HG02943 (cell line): ENCODE measurements around the gene TGFBI.

ENCODE experiments used
- ATAC-seq: cut with Tn5 transposase; IDR thresholded peaks from one replicate; pipeline ENCODE4 v1.9.1; 2021; ENCODE audit warnings: mild to moderate bottlenecking, low read depth, moderate library complexity; ENCODE audit not compliant: unreplicated experiment

The TGFBI gene

GRCh38 chr5:136082390-136083193, 53.8 kb downstream of the TGFBI start:
- no peak for ATAC-seq

- ATAC-seq = no peak
These were observed 55.9 kb downstream of the TGFBI start for GRCh38 chr5:136084698-136085097.

- no peak for ATAC-seq
These were observed 58.2 kb downstream of the TGFBI start for GRCh38 chr5:136086783-136087566.

- ATAC-seq = no peak
These were observed 59.4 kb downstream of the TGFBI start for GRCh38 chr5:136087961-136088871.

- ATAC-seq = no peak
These were observed 61.0 kb downstream of the TGFBI start for GRCh38 chr5:136089791-136090190.

- ATAC-seq = no peak
These were observed 61.5 kb downstream of the TGFBI start for GRCh38 chr5:136090319-136090718.

- ATAC-seq = no peak
These were observed 65.6 kb downstream of the TGFBI start for GRCh38 chr5:136094189-136094912.

- no peak for ATAC-seq
These were observed 66.3 kb downstream of the TGFBI start for GRCh38 chr5:136094913-136095641.

GRCh38 chr5:136098176-136098575, 69.4 kb downstream of the TGFBI start:
- ATAC-seq = no peak

GRCh38 chr5:136099870-136100269, 71.1 kb downstream of the TGFBI start:
- no peak for ATAC-seq

- no peak for ATAC-seq
These were observed 73.1 kb downstream of the TGFBI start for GRCh38 chr5:136101884-136102283.

GRCh38 chr5:136103118-136103517, 74.3 kb downstream of the TGFBI start:
- peak; percentile 70 for ATAC-seq

- ATAC-seq = no peak
These were observed 75.6 kb downstream of the TGFBI start for GRCh38 chr5:136104306-136104965.

GRCh38 chr5:136106351-136107031, 77.7 kb downstream of the TGFBI start:
- no peak for ATAC-seq

GRCh38 chr5:136108180-136108611, 79.4 kb downstream of the TGFBI start:
- no peak for ATAC-seq

GRCh38 chr5:136108766-136109165, 80.0 kb downstream of the TGFBI start:
- no peak for ATAC-seq

GRCh38 chr5:136109453-136110135, 80.8 kb downstream of the TGFBI start:
- no peak for ATAC-seq
